ENCODE data around the gene PIK3IP1.
"Not testable (repeated sequence)": the region's sequence is repeated elsewhere in the genome, so short reads cannot be mapped to it uniquely, and the experiment has no call there.

Gene PIK3IP1

GRCh38 chr22:31248138-31248745, 44.0 kb downstream of the PIK3IP1 start:
- Histone ChIP-seq H2BK15ac (ENCODE audit: low read length) (no peak overlapping the region), H2BK12ac (ENCODE audit: low read length) (no peak overlapping the region), H3K9me3 (replicated peaks in 1 of 2; ENCODE audit: control insufficient read depth in 2 of 2, insufficient read depth in 1 of 2, low read depth in 1 of 2, low read length in 2 of 2) (no peaks in the 10 kb centered on the region), H3K79me1 (ENCODE audit: low read depth, low read length) (peaks cover 5% of the 10 kb centered on the region), H2AK5ac (ENCODE audit: low read depth, low read length) (peak overlapping the region; percentile 13), H3K4me1 (ENCODE audit: control insufficient read depth in 2 of 2, insufficient read depth in 1 of 2, low read depth in 1 of 2, low read length in 2 of 2) (peaks cover 16 to 27% of the 10 kb centered on the region in 2 donors), H3K4me3 (ENCODE audit: low read length in 2 of 2) (peak overlapping the region; percentile 42 to 58), H3K27ac (replicated peaks; ENCODE audit: low read length) (peak overlapping the region; percentile 79), H4K8ac (ENCODE audit: low read depth, low read length) (no peak overlapping the region), H3K27me3 (ENCODE audit: control insufficient read depth in 3 of 3, insufficient read depth in 3 of 3, low read depth in 1 of 3, low read length in 3 of 3) (no peaks in the 10 kb centered on the region), H4K91ac (ENCODE audit: low read depth, low read length, poor library complexity) (no peak overlapping the region), H2BK120ac (ENCODE audit: low read depth, low read length) (no peak overlapping the region), H3K4me2 (ENCODE audit: insufficient read depth, low read length, poor library complexity, severe bottlenecking) (peak overlapping the region; percentile 48), H3K18ac (ENCODE audit: low read length) (peak overlapping the region; percentile 40), H3K4ac (ENCODE audit: low read length) (no peak overlapping the region), H3K9ac (ENCODE audit: low read depth, low read length, poor library complexity) (peak overlapping the region; percentile 75), H3K23ac (ENCODE audit: low read depth, low read length, poor library complexity) (no peak overlapping the region), H2AFZ (ENCODE audit: low read length) (peak overlapping the region; percentile 74), H2BK5ac (ENCODE audit: low read length) (peak overlapping the region; percentile 80), H3K36me3 (replicated peaks in 1 of 2; ENCODE audit: control insufficient read depth in 2 of 2, insufficient read depth in 2 of 2, low read length in 2 of 2) (peaks cover 0 to 6% of the 10 kb centered on the region in 2 donors), H3K14ac (ENCODE audit: low read length) (no peak overlapping the region)
- WGBS, 2 donors (ENCODE audit: extremely low coverage in 2 of 2, insufficient read length in 2 of 2, insufficient replicate concordance in 1 of 2): no CpG with 5 or more reads among the region's 17 CpGs
- DNase-seq (ENCODE audit: low spot score): peak; percentile 79

DNA sequence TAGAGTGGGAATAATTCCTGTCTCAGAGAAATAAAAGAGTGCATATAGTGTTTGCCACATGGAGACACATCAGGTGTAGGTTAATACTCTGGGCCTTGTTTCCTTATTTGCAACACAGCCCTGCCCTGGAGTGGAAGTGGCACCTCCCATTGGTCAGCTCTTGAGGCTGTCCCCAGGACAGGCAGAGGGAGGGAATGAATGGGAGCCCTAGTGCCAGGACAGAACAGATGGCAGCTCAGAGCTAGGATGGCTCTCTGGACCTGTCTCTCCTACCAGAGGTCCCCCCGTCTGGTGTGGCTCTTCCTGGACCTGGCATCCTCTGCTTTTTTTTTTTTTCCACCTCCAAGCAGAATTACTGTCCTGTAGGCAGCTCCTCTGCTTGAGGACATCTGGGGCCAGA, 44.6 kb downstream of the PIK3IP1 start:
- WGBS, 2 donors (ENCODE audit: extremely low coverage in 2 of 2, insufficient read length in 2 of 2, insufficient replicate concordance in 1 of 2): no CpG with 5 or more reads among the region's 1 CpG
- H2BK120ac ChIP-seq (ENCODE audit: low read depth, low read length): no peak overlapping the region

GRCh38 chr22:31246687-31247086, 45.6 kb downstream of the PIK3IP1 start:
- no peak overlapping the region for H2BK120ac ChIP-seq (ENCODE audit: low read depth, low read length)
- WGBS, 2 donors (ENCODE audit: extremely low coverage in 2 of 2, insufficient read length in 2 of 2, insufficient replicate concordance in 1 of 2): no CpG with 5 or more reads among the region's 2 CpGs
- no peaks in the 10 kb centered on the region for H3K9me3 ChIP-seq (replicated peaks in 1 of 2; ENCODE audit: control insufficient read depth in 2 of 2, insufficient read depth in 1 of 2, low read depth in 1 of 2, low read length in 2 of 2)
- H3K23ac ChIP-seq (ENCODE audit: low read depth, low read length, poor library complexity): no peak overlapping the region
- no peak overlapping the region for H3K4me2 ChIP-seq (ENCODE audit: insufficient read depth, low read length, poor library complexity, severe bottlenecking)
- no peak overlapping the region for H2BK15ac ChIP-seq (ENCODE audit: low read length)
- H3K4me3 ChIP-seq (ENCODE audit: low read length in 2 of 2): no peak overlapping the region
- DNase-seq (ENCODE audit: low spot score): no peak
- H2BK12ac ChIP-seq (ENCODE audit: low read length): no peak overlapping the region
- H3K9ac ChIP-seq (ENCODE audit: low read depth, low read length, poor library complexity): peak overlapping the region; percentile 45
- no peak overlapping the region for H2AFZ ChIP-seq (ENCODE audit: low read length)
- H3K27me3 ChIP-seq (ENCODE audit: control insufficient read depth in 3 of 3, insufficient read depth in 3 of 3, low read depth in 1 of 3, low read length in 3 of 3): no peaks in the 10 kb centered on the region
- H3K14ac ChIP-seq (ENCODE audit: low read length): no peak overlapping the region
- H4K91ac ChIP-seq (ENCODE audit: low read depth, low read length, poor library complexity): no peak overlapping the region
- no peak overlapping the region for H3K18ac ChIP-seq (ENCODE audit: low read length)
- peaks cover 0 to 4% of the 10 kb centered on the region in 2 donors for H3K36me3 ChIP-seq (replicated peaks in 1 of 2; ENCODE audit: control insufficient read depth in 2 of 2, insufficient read depth in 2 of 2, low read length in 2 of 2)
- H3K4me1 ChIP-seq (ENCODE audit: control insufficient read depth in 2 of 2, insufficient read depth in 1 of 2, low read depth in 1 of 2, low read length in 2 of 2): peaks cover 16 to 28% of the 10 kb centered on the region in 2 donors
- no peak overlapping the region for H2AK5ac ChIP-seq (ENCODE audit: low read depth, low read length)
- no peak overlapping the region for H4K8ac ChIP-seq (ENCODE audit: low read depth, low read length)
- peaks cover 4% of the 10 kb centered on the region for H3K79me1 ChIP-seq (ENCODE audit: low read depth, low read length)
- H3K4ac ChIP-seq (ENCODE audit: low read length): no peak overlapping the region
- H2BK5ac ChIP-seq (ENCODE audit: low read length): no peak overlapping the region
- peak overlapping the region; percentile 23 for H3K27ac ChIP-seq (replicated peaks; ENCODE audit: low read length)

More for the DNA sequence above, 44.6 kb downstream of the PIK3IP1 start:
- Histone ChIP-seq H2BK5ac (ENCODE audit: low read length) (no peak overlapping the region), H3K27me3 (ENCODE audit: control insufficient read depth in 3 of 3, insufficient read depth in 3 of 3, low read depth in 1 of 3, low read length in 3 of 3) (no peaks in the 10 kb centered on the region), H3K4me3 (ENCODE audit: low read length in 2 of 2) (peak overlapping the region in 1 of 2 donors; percentile 42), H3K36me3 (replicated peaks in 1 of 2; ENCODE audit: control insufficient read depth in 2 of 2, insufficient read depth in 2 of 2, low read length in 2 of 2) (peaks cover 0 to 6% of the 10 kb centered on the region in 2 donors), H3K23ac (ENCODE audit: low read depth, low read length, poor library complexity) (no peak overlapping the region), H2BK12ac (ENCODE audit: low read length) (no peak overlapping the region), H2AFZ (ENCODE audit: low read length) (peak overlapping the region; percentile 74), H3K4ac (ENCODE audit: low read length) (no peak overlapping the region), H3K27ac (replicated peaks; ENCODE audit: low read length) (peak overlapping the region; percentile 73), H3K79me1 (ENCODE audit: low read depth, low read length) (peaks cover 5% of the 10 kb centered on the region), H3K14ac (ENCODE audit: low read length) (no peak overlapping the region), H3K9ac (ENCODE audit: low read depth, low read length, poor library complexity) (no peak overlapping the region), H3K4me2 (ENCODE audit: insufficient read depth, low read length, poor library complexity, severe bottlenecking) (peak overlapping the region; percentile 19), H2AK5ac (ENCODE audit: low read depth, low read length) (no peak overlapping the region), H4K8ac (ENCODE audit: low read depth, low read length) (no peak overlapping the region), H3K9me3 (replicated peaks in 1 of 2; ENCODE audit: control insufficient read depth in 2 of 2, insufficient read depth in 1 of 2, low read depth in 1 of 2, low read length in 2 of 2) (no peaks in the 10 kb centered on the region), H2BK15ac (ENCODE audit: low read length) (no peak overlapping the region), H3K18ac (ENCODE audit: low read length) (peak overlapping the region; percentile 53), H3K4me1 (ENCODE audit: control insufficient read depth in 2 of 2, insufficient read depth in 1 of 2, low read depth in 1 of 2, low read length in 2 of 2) (peaks cover 16 to 28% of the 10 kb centered on the region in 2 donors), H4K91ac (ENCODE audit: low read depth, low read length, poor library complexity) (no peak overlapping the region)
- no peak for DNase-seq (ENCODE audit: low spot score)

- not testable (repeated sequence) for H2AFZ ChIP-seq (ENCODE audit: low read length); H3K9ac ChIP-seq (ENCODE audit: low read depth, low read length, poor library complexity); H3K27me3 ChIP-seq (ENCODE audit: control insufficient read depth in 3 of 3, insufficient read depth in 3 of 3, low read depth in 1 of 3, low read length in 3 of 3); H3K27ac ChIP-seq (replicated peaks; ENCODE audit: low read length); H3K79me1 ChIP-seq (ENCODE audit: low read depth, low read length); H3K4ac ChIP-seq (ENCODE audit: low read length); H2AK5ac ChIP-seq (ENCODE audit: low read depth, low read length); H3K36me3 ChIP-seq (replicated peaks in 1 of 2; ENCODE audit: control insufficient read depth in 2 of 2, insufficient read depth in 2 of 2, low read length in 2 of 2); H3K23ac ChIP-seq (ENCODE audit: low read depth, low read length, poor library complexity); H2BK5ac ChIP-seq (ENCODE audit: low read length); H2BK120ac ChIP-seq (ENCODE audit: low read depth, low read length); H3K9me3 ChIP-seq (replicated peaks in 1 of 2; ENCODE audit: control insufficient read depth in 2 of 2, insufficient read depth in 1 of 2, low read depth in 1 of 2, low read length in 2 of 2); H2BK15ac ChIP-seq (ENCODE audit: low read length); H3K4me2 ChIP-seq (ENCODE audit: insufficient read depth, low read length, poor library complexity, severe bottlenecking); H3K18ac ChIP-seq (ENCODE audit: low read length); H4K8ac ChIP-seq (ENCODE audit: low read depth, low read length); H3K4me3 ChIP-seq (ENCODE audit: low read length in 2 of 2); H4K91ac ChIP-seq (ENCODE audit: low read depth, low read length, poor library complexity); DNase-seq (ENCODE audit: low spot score); H3K14ac ChIP-seq (ENCODE audit: low read length); H2BK12ac ChIP-seq (ENCODE audit: low read length)
- no CpG with 5 or more reads among the region's 12 CpGs for WGBS, 2 donors (ENCODE audit: extremely low coverage in 2 of 2, insufficient read length in 2 of 2, insufficient replicate concordance in 1 of 2)
- H3K4me1 ChIP-seq (ENCODE audit: control insufficient read depth in 2 of 2, insufficient read depth in 1 of 2, low read depth in 1 of 2, low read length in 2 of 2): peaks cover 16 to 31% of the 10 kb centered on the region in 2 donors
These were observed 46.3 kb downstream of the PIK3IP1 start for GRCh38 chr22:31245998-31246397.

Measured in neuronal stem cell (in vitro differentiated cells).